Omental fat pad (tissue), 4 donors: Measurements from ENCODE around the gene MYH9. TPM values are rescaled to one million over a fixed set of nuclear protein-coding genes. Genes with fewer than 3 reads are reported as not detected.

ENCODE experiments used
- ATAC-seq: fragments of 150-250 bp; one replicate; pipeline ENCODE4 v1.9.1; 2016; ENCODE audit warnings: mild to moderate bottlenecking, moderate library complexity; ENCODE audit not compliant: low FRiP score
- DNase-seq: peaks from one replicate; pipeline ENCODE4 v3.0.0-alpha.2; 2019; ENCODE audit warnings: low spot score
- total RNA-seq, 4 donors: library from RNA; depleted of rRNA; stranded (reverse); fragments of >200 nt; gene quantifications; one replicate each; pipeline ENCODE4 v1.1.0, GENCODE V29; 2016
- TF ChIP-seq, protein P1 (sequence below), 3 donors: fragments of 450-650 bp; IDR thresholded peaks; one replicate each; pipeline ENCODE4 v1.5.1; 2016 to 2017; ENCODE audit warnings: antibody characterized with exemption in 3 of 3, mild to moderate bottlenecking in 3 of 3, moderate library complexity in 2 of 3

The MYH9 gene
- total RNA-seq, 4 donors from 2014 or later, result 225 to 463 (median 370) TPM

DNA sequence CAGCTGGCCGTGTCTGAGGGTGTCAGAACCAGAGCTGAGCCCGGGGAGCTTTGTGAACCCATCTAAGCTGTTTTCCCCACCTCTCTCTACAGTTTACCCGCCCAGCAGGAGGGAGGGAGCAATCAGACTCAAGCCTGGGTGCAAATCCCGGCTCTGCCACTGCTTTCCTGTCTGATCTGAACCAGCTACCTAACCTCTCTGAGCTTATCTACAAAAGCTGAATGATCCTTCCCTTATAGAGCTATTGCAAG is 148.7 kb downstream of the MYH9 start:
- no peak for DNase-seq
- ATAC-seq, result no peak
- TF ChIP-seq, protein P1, sequence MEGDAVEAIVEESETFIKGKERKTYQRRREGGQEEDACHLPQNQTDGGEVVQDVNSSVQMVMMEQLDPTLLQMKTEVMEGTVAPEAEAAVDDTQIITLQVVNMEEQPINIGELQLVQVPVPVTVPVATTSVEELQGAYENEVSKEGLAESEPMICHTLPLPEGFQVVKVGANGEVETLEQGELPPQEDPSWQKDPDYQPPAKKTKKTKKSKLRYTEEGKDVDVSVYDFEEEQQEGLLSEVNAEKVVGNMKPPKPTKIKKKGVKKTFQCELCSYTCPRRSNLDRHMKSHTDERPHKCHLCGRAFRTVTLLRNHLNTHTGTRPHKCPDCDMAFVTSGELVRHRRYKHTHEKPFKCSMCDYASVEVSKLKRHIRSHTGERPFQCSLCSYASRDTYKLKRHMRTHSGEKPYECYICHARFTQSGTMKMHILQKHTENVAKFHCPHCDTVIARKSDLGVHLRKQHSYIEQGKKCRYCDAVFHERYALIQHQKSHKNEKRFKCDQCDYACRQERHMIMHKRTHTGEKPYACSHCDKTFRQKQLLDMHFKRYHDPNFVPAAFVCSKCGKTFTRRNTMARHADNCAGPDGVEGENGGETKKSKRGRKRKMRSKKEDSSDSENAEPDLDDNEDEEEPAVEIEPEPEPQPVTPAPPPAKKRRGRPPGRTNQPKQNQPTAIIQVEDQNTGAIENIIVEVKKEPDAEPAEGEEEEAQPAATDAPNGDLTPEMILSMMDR (IDR thresholded peaks at IDR 0.05), result no peak

DNA sequence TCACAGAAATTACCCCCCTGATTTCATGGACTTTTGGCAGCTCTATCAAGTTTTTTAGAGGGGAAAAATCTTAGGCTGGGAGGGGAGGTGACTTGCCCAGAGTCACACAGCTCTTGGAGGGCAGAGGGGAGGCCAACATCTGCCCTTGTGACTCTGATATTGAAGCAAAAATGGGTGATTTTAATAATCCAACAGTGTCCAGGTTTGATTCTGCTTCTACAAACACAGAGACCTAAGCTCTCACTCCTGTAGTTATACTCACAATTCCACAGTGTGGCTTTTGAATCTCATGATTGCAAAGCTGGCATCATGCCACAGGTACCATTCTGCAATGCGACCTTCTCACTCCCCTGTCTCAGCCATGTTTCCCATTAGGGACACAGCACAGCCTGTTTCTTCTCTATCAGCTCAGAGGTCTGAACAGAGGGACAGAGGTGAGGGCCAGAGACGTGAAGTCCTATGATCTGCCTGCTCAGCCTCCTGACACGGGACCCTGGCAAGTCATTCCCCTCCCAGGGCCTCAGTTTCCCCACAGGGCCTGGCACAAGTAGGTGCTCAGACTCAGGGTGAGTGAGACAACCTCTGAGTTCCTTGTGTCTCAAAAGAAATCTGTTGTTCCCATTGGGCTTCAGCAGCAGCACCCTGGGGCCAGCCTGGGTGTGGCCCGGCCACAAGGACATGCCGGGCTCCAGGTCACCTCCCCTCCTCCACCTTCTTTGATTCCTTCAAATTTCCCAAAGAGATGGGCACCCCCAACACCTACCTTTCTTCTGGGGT is 149.2 kb downstream of the MYH9 start:
- TF ChIP-seq, protein P1 (IDR thresholded peaks at IDR 0.05), result no peak
- DNase-seq (no peak), ATAC-seq (no peak)

DNA sequence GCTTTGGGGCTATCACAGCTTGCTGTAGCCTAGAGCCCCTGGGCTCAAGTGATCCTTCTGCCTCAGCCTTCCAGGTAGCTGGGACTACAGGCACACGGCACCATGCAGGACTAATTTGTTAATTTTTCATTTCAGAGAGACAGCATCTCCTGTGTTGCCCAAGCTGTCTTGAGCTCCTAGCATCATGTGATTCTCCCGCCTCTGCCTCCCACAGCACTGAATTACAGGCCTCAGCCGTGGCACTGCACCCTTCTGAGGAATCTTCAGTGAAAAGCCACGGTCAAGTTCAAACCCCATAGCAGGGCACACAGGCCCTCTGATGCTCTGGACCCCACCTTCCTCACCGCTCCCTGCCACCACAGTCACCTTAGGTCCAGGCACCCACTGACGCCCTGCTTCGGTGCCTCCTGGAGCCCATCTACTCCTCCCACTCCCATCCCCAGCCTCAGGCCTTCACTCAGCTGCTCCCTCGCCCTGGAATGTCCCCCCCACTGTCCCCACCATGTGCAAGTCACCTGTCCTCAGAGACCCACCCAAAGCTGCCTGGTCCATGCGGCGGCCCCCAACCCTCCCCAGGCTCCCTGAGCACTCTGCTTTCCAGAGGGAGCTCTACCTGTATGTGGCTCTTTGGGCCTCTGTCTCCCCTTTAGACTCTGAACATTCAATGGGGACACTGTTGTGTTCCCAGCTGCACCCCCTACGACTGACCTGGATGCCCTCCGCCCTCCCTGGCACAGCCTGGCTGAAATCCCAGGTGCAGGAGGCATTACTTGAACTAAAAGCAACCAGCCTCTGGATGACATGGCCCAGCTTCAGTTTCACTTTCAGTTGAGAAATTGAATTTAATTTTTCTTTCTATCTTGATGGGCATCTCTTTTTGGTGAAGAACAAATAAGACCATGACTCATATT is 150.1 kb downstream of the MYH9 start:
- no peak for DNase-seq
- peak; percentile 15 for ATAC-seq
- TF ChIP-seq, protein P1 (IDR thresholded peaks at IDR 0.05), result no peak

DNA sequence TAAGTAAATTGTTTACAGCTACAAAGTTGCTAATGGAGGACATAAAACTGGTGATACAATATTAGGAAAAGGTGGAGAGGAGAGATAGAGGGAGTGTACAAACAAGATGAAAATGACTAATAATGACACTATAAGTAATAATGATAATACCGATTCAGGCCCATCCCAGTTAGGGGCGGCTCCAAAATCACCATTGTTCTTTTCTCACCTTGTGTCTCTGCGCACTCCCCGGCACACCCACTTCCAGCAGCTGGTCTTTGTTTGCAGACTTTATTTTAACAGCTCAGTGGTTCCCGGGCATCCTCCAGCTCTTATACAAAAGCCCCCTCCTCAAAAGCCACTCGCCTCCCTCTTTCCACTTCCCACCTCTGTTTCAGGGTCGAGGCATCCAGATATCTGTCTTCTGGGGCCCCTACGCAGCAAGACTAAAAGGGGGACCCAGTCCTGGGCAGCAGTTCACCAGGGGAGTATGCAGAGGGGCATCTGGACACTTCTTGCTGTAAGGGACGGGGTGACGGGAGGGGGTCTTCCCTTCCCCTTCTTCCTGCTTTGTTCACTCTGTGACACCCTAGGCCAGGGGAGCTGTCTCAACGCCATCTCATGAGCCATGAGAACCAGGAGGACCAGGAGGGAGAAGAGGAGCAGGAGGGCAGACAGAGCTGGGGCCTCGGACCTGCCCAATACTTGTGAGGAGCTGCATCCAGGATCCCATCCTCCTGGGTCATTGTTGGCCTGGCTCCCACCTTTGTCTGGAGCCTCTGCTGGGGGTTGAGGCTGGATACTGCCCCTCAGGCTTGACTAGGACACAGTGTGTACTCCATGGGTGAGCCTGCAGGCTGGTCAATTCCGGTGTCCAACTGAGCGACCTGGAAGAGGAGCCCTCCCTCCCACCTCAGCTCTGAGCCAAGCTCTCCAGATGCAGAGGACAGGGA is 151.1 kb downstream of the MYH9 start:
- TF ChIP-seq, protein P1 (IDR thresholded peaks at IDR 0.05), result no peak
- no peak for ATAC-seq
- DNase-seq, result no peak

DNA sequence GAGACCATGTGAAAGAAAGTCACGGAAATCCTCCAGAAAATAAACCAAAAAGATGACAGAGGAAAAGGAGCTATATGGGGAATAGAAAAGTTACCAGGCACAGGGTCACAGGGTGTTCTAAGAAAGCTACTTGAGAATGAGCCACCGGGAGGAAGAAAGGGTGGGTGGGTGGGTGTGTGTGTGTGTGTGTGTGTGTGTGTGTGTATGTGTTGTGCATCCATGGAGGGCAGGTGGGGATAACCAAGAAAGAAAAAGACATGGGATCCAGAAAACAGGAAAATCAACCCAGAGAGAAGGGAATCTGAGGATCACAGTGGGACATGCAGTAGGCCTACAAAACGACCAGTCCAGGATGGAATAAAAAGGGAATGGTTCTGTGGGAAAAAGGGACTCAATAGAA is 152.2 kb downstream of the MYH9 start:
- DNase-seq, result no peak
- TF ChIP-seq, protein P1 (IDR thresholded peaks at IDR 0.05), result no peak
- ATAC-seq, result no peak

DNA sequence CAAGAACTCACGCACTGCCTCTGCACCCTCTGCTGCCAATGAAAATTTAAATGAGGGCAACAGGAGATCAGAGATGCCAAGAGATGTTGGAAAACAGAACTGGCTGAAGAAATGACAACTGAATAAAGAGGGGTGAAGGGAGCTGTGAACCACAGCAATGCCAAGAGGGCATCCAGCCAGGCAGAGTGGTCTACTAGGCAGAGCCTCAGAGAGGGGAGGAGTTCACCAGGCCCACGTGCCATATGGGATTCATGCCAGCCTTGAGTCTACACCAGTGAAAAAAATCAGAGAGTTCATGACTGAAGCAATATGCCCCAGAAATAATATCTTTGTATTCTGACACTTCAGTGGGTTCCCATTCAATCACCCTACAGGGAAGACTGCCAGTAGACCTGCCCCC is 152.8 kb downstream of the MYH9 start:
- ATAC-seq (no peak), DNase-seq (no peak)
- TF ChIP-seq, protein P1 (IDR thresholded peaks at IDR 0.05), result no peak
